GM19372 (cell line): ENCODE measurements around the gene CD8A.
"Not testable (repeated sequence)": the region's sequence is repeated elsewhere in the genome, so short reads cannot be mapped to it uniquely, and the experiment has no call there.

Source experiments
- ATAC-seq: cut with Tn5 transposase; IDR thresholded peaks from one replicate; pipeline ENCODE4 v1.9.1; 2021; ENCODE audit warnings: mild to moderate bottlenecking, low read depth, moderate library complexity; ENCODE audit not compliant: unreplicated experiment

Gene CD8A

GRCh38 chr2:86790676-86791572, at the start of gene CD8A:
Gene CD8A, minus strand, starts transcription at chr2:86790913. Its CDS starts 88 bp downstream, at chr2:86790825.
- ATAC-seq, result no peak

- not testable (repeated sequence) for ATAC-seq
Observed at GRCh38 chr2:86839871-86840548, 49.3 kb upstream of the CD8A start.

GRCh38 chr2:86839455-86839854, 48.7 kb upstream of the CD8A start:
- ATAC-seq, result not testable (repeated sequence)

GRCh38 chr2:86837714-86838113, 47.0 kb upstream of the CD8A start:
- not testable (repeated sequence) for ATAC-seq

- not testable (repeated sequence) for ATAC-seq
Observed at GRCh38 chr2:86836915-86837695, 46.4 kb upstream of the CD8A start.

- ATAC-seq, result not testable (repeated sequence)
Observed at GRCh38 chr2:86835548-86835889, 44.8 kb upstream of the CD8A start.

GRCh38 chr2:86833315-86833714, 42.6 kb upstream of the CD8A start:
- no peak for ATAC-seq

- no peak for ATAC-seq
Observed at GRCh38 chr2:86832334-86833096, 41.8 kb upstream of the CD8A start.

GRCh38 chr2:86831537-86831936, 40.8 kb upstream of the CD8A start:
- ATAC-seq, result no peak

GRCh38 chr2:86826951-86827350, 36.2 kb upstream of the CD8A start:
- no peak for ATAC-seq

- ATAC-seq, result no peak
Observed at GRCh38 chr2:86825693-86826381, 35.1 kb upstream of the CD8A start.

- ATAC-seq, result no peak
Observed at GRCh38 chr2:86825036-86825692, 34.5 kb upstream of the CD8A start.

- ATAC-seq, result no peak
Observed at GRCh38 chr2:86822668-86823345, 32.1 kb upstream of the CD8A start.

GRCh38 chr2:86821842-86822241, 31.1 kb upstream of the CD8A start:
- ATAC-seq, result no peak

- no peak for ATAC-seq
Observed at GRCh38 chr2:86821306-86821705, 30.6 kb upstream of the CD8A start.

GRCh38 chr2:86818957-86819356, 28.2 kb upstream of the CD8A start:
- ATAC-seq, result no peak

GRCh38 chr2:86818114-86818801, 27.5 kb upstream of the CD8A start:
- no peak for ATAC-seq

GRCh38 chr2:86815611-86816010, 24.9 kb upstream of the CD8A start:
- no peak for ATAC-seq
